GM08714 (cell line): ENCODE measurements around the gene ARL2BP.

Experiments
- H3K4me3 ChIP-seq: fragments of 200-500 bp; sonication (Bioruptor generic); 2 replicates; pipeline ENCODE4 v1.5.1; 2014; ENCODE audit warnings: mild to moderate bottlenecking, low read length, inconsistent platforms
- ZNF274 ChIP-seq: IDR thresholded peaks from 2 replicates; pipeline ENCODE4 v1.6.1; 2012; ENCODE audit warnings: mild to moderate bottlenecking, low read depth, low read length

The ARL2BP gene

DNA sequence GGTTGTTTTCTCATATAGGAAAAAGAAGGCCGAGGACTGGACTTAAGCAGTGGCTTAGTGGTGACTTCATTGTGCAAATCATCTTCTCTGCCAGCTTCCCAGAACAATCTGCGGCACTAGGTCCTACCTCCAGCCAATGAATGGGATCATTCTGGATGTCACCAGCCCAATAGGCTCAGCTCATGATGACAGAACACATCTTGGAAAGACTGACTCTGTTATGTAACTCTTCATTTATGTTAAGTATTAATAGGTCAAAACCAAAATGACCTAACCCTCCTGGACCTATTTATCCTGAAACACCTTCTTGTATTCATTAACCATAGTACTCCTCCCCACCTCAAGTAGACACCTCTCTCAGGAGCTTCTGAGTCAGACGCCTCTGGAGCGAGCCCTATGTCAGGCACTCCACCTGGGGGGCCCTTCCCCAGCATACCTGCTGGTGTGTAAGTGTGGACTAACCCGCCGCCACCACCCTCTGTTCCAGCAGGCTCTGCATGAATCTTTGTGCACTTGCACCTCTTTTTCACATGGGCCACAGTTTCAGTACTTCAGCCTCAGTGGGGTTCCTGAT is 7.2 kb downstream of the ARL2BP start:
- no peak overlapping the region for H3K4me3 ChIP-seq
- no peak for TF ChIP-seq ZNF274

- no peak overlapping the region for H3K4me3 ChIP-seq
- TF ChIP-seq ZNF274 = no peak
These were observed 8.4 kb downstream of the ARL2BP start for GRCh38 chr16:57253466-57253865.

GRCh38 chr16:57255686-57256415 is 10.8 kb downstream of the ARL2BP start:
- TF ChIP-seq ZNF274 = no peak
- no peak overlapping the region for H3K4me3 ChIP-seq

DNA sequence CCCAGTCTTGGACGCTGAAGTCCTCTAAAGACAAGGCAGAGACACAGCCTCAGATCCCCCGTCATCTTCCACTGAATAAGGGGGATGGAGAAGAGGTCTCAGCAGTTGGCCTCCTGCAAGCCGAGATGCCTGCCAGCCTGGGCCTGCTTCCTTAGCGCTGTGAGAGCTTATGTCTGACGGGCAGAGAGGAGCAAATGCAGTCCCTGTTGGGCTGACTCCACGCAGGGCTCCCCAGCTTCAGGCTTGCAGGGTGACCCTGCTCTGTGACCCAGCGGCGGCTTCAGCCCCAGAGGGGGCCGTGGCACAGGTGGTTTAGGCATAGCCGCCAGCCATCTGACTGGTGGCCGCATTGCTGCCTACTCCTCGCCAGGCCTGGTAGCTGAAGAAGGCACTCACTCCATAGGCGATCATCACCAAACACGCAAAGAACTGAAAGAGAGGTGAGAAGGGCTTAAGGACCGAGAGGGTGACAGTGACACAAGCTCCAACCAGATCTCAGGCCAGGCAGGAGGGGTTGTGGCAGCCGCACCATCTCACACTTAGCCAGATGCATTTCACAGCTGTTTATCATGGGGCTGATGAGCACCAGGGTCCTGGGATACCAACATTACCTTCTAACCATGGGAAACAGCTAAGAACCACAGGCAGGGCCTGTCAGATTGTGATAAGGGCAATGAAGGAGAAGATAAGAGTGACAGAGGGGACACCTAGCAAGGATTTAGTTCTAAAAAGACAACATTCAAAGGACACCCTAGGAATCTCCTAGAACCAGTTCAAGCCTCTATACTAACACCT is 11.7 kb downstream of the ARL2BP start:
- H3K4me3 ChIP-seq = no peak overlapping the region
- TF ChIP-seq ZNF274 = no peak

DNA sequence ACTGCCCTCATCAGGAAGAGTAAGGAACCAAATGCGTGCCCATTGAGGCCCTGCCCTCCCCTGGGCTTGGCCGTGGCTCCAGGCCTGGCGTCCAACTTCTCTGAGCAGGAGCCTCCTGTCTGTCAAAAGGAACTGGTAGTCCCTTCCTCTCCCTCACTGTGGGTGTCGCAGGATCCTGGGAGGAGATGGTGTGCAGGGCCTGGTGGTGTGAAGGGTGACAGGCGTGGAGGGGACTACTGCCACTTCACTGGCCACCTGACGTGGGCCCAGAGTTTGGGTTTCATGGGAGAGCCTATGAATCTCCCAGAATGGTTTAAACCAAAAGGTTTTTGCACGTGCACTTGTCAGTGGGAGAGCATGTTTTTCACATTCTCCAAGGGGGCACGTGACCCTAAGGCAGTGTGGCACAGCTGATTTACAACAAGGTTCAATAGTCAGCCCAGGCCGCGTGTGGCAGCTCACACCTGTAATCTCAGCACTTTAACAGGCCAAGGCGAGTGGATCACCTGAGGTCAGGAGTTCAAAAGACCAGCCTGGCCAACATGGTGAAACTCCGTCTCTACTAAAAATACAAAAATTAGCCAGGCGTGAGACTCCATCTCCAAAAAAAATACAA is 12.5 kb downstream of the ARL2BP start:
- H3K4me3 ChIP-seq = no peak overlapping the region
- TF ChIP-seq ZNF274 = no peak

GRCh38 chr16:57258226-57258909 is 13.3 kb downstream of the ARL2BP start:
- no peak overlapping the region for H3K4me3 ChIP-seq
- TF ChIP-seq ZNF274 = no peak

DNA sequence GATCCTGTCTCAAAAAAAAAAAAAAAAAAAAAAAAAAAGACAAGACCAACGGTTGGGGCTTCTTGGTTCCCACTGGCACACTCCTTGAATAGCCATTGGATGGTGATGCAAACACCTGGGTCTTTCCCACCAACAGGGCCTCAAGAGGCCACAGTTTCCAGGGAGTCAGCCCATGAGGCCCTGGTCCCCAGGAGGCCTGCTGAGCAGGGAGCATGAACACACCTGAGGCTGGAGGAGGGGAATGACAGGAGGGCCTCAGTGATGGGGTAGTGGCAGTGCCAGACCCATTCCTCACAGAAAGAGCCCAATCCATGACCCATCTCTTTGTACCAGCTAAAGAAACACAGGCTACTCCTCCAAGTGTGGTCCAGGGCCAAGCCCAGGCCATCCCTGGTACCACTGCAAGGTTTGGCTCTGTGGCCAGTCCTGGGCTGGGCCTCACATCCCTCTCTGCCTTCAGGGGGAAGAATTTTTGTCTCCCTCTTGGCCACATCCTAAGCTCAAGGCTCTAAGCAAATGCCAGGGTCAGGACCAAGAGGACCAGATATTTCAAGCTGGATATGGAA is 13.9 kb downstream of the ARL2BP start:
- no peak overlapping the region for H3K4me3 ChIP-seq
- no peak for TF ChIP-seq ZNF274

GRCh38 chr16:57260294-57260929 is 15.4 kb downstream of the ARL2BP start:
- TF ChIP-seq ZNF274 = no peak
- H3K4me3 ChIP-seq = no peak overlapping the region; the same call in 1 of the 2 replicates

DNA sequence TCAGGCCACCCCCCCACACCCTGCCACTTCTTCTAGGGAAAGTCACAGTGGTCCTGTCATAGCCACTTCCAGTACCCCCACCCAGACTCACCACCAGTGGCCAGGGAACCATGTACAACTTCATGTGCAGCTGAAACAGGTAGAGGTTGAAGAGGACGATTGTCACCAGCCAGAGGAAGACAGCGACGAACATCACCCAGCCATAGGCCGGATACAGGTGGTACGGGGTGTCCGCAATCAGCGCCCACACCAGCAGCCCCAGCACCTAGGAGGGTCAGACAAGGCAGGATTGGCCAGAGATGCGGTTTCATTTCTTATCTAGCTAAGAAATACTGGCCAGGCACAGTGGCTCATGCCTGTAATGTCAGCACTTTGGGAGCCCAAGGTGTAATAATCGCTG is 16.7 kb downstream of the ARL2BP start:
- no peak for TF ChIP-seq ZNF274
- no peak overlapping the region for H3K4me3 ChIP-seq

GRCh38 chr16:57262841-57263540 is 17.9 kb downstream of the ARL2BP start:
- TF ChIP-seq ZNF274 = no peak
- H3K4me3 ChIP-seq = no peak overlapping the region

DNA sequence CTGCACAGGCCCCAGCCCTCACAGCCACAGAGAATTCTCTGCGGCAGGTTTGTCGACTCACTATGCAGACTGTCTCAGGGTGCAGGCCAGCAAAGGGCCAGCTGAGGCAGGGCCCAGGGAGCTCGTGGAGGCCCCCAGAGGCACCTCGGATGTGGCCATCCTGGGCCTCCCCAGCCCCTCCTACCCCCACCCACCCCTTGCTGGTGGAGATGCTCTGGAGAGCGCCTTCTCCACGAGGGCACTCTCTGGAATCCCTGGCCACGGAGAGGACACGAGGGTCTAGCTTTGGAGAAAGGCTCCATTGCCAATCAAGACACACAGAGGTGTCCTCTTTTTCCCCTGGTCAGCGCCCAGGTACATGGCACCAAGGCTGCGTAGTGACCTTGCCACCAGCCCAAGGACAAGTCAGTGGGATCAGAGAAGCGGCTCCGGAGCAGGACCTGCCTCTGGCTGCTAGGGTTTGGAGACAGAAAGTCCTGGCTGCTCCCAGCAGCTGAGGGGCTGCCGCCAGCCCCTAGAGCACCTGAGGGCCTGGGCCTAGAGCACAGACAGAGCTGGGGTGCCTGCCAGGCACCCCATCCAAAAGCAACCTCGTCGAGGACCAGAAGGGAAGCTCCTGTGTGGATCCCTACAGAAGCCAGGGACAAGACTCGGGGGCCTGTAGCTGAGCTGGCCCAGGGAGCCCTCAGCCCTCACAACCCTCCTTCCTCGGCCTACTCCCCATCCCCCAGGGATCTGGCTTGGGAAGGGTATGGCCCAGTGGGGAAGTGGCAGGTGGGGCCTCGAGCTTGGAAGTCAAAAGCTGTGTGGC is 18.7 kb downstream of the ARL2BP start:
- TF ChIP-seq ZNF274 = no peak
- no peak overlapping the region for H3K4me3 ChIP-seq

DNA sequence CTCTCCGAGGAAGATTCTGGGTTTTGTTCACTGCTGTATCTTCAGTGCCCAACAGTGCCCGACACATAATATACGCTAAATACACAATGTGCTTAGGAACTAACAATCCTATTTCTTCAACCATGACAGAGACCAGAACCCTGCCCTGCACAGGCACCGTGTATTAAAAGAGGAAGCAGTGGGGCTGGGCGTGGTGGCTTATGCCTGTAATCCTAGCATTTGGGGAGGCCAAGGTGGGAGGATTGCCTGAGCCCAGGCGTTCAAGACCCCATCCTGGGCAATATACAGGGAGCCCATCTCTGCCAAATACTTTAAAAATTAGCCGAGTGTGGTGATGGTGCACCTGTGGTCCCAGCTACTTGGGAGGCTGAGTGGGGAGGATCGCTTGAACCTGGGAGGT is 19.3 kb downstream of the ARL2BP start:
- no peak for TF ChIP-seq ZNF274
- H3K4me3 ChIP-seq = no peak overlapping the region
